ENCODE results near the gene KCNH6. TPM values are rescaled to one million over a fixed set of nuclear protein-coding genes. Genes with fewer than 3 reads are reported as not detected.

The KCNH6 gene
- total RNA-seq, 1 donor from 2014 or later: 4.4 TPM

DNA sequence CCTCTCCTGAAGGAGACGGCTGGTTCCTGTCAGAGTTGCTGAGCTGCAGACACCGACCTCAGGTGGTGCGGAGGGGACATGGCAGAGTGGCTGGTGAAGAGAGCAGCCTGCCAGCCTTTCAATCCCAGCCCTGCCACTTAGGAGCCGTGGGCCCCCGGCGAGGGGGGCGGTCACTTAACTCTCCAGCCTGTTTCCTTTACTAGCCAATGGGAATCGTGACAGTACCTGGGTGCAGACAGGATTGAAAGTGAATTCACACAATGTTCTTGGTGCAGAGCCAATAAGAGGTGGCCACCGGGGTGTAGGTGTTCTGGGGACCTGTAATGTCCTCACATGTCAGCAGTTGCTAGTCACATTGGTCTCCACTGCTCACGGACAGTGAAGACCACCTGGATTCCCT is 32.8 kb upstream of the KCNH6 start:
- DNase-seq (ENCODE audit: extremely low spot score, unreplicated experiment): no peak
- H3K27ac Mint-ChIP-seq: no peak overlapping the region
- H3K36me3 Mint-ChIP-seq: no peaks in the 10 kb centered on the region
- H3K4me3 Mint-ChIP-seq: no peak overlapping the region
- no peaks in the 10 kb centered on the region for H3K4me1 Mint-ChIP-seq (ENCODE audit: unreplicated experiment)
- H3K9me3 Mint-ChIP-seq: no peaks in the 10 kb centered on the region
- TF ChIP-seq, protein P1, sequence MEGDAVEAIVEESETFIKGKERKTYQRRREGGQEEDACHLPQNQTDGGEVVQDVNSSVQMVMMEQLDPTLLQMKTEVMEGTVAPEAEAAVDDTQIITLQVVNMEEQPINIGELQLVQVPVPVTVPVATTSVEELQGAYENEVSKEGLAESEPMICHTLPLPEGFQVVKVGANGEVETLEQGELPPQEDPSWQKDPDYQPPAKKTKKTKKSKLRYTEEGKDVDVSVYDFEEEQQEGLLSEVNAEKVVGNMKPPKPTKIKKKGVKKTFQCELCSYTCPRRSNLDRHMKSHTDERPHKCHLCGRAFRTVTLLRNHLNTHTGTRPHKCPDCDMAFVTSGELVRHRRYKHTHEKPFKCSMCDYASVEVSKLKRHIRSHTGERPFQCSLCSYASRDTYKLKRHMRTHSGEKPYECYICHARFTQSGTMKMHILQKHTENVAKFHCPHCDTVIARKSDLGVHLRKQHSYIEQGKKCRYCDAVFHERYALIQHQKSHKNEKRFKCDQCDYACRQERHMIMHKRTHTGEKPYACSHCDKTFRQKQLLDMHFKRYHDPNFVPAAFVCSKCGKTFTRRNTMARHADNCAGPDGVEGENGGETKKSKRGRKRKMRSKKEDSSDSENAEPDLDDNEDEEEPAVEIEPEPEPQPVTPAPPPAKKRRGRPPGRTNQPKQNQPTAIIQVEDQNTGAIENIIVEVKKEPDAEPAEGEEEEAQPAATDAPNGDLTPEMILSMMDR (conservative IDR thresholded peaks at IDR 0.05): no peak
- H3K27me3 Mint-ChIP-seq: peaks cover 21% of the 10 kb centered on the region

DNA sequence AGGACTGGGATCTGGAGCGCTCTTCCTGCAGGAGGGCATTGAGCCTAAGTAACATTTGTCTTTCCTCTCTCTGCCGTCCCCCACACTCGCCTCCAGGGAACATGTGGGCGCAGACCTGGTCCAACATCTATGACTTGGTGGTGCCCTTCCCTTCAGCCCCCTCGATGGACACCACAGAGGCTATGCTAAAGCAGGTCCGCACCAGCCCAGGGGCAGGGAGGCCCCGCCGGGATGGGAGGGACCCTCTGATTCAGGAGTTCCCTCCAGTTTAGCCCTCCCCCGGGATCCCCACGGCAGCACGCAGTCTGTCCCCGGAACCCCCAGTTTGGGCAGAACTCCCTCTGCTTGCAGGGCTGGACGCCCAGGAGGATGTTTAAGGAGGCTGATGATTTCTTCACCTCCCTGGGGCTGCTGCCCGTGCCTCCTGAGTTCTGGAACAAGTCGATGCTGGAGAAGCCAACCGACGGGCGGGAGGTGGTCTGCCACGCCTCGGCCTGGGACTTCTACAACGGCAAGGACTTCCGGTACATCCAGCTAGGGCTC is 32.2 kb upstream of the KCNH6 start:
- Mint-ChIP-seq H3K4me3 (no peak overlapping the region), H3K27ac (no peak overlapping the region), H3K4me1 (ENCODE audit: unreplicated experiment) (no peaks in the 10 kb centered on the region), H3K27me3 (peaks cover 21% of the 10 kb centered on the region), H3K36me3 (no peaks in the 10 kb centered on the region), H3K9me3 (no peaks in the 10 kb centered on the region)
- TF ChIP-seq, protein P1 (conservative IDR thresholded peaks at IDR 0.05): no peak
- DNase-seq (ENCODE audit: extremely low spot score, unreplicated experiment): no peak

DNA sequence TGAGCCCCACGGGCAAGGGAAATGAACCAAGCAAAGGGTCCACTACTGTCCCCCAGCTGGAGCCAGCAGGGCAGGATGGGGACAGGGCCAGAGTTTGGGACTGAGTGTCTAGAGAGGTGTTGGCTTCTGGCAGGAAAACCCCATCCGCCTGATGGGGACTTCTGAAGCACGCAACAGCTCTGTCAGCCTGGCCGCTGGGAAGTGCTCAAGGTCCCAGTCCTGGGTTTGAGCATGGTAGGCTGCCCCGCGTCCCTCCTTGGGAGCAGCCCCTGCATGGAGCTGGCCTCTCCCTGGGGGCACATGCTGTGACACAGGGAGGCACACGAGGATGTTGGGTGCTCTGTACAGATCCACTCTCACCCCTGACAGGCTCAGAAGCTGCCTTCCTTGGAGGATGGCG is 31.7 kb upstream of the KCNH6 start:
- H3K9me3 Mint-ChIP-seq: no peaks in the 10 kb centered on the region
- TF ChIP-seq, protein P1 (conservative IDR thresholded peaks at IDR 0.05): no peak
- H3K4me1 Mint-ChIP-seq (ENCODE audit: unreplicated experiment): no peaks in the 10 kb centered on the region
- H3K4me3 Mint-ChIP-seq: no peak overlapping the region
- no peaks in the 10 kb centered on the region for H3K36me3 Mint-ChIP-seq
- no peak overlapping the region for H3K27ac Mint-ChIP-seq
- DNase-seq (ENCODE audit: extremely low spot score, unreplicated experiment): no peak
- peaks cover 21% of the 10 kb centered on the region for H3K27me3 Mint-ChIP-seq

- H3K4me3 Mint-ChIP-seq: no peak overlapping the region
- peaks cover 21% of the 10 kb centered on the region for H3K27me3 Mint-ChIP-seq
- H3K36me3 Mint-ChIP-seq: no peaks in the 10 kb centered on the region
- no peaks in the 10 kb centered on the region for H3K9me3 Mint-ChIP-seq
- TF ChIP-seq, protein P1 (conservative IDR thresholded peaks at IDR 0.05): no peak
- H3K4me1 Mint-ChIP-seq (ENCODE audit: unreplicated experiment): no peaks in the 10 kb centered on the region
- no peak overlapping the region for H3K27ac Mint-ChIP-seq
- no peak for DNase-seq (ENCODE audit: extremely low spot score, unreplicated experiment)
Measured at GRCh38 chr17:63491977-63492618, 31.1 kb upstream of the KCNH6 start.

GRCh38 chr17:63492940-63493339 is 30.2 kb upstream of the KCNH6 start:
- Mint-ChIP-seq H3K36me3 (no peaks in the 10 kb centered on the region), H3K9me3 (no peaks in the 10 kb centered on the region), H3K27ac (no peak overlapping the region), H3K4me3 (no peak overlapping the region), H3K27me3 (peaks cover 18% of the 10 kb centered on the region), H3K4me1 (ENCODE audit: unreplicated experiment) (no peaks in the 10 kb centered on the region)
- TF ChIP-seq, protein P1 (conservative IDR thresholded peaks at IDR 0.05): no peak
- no peak for DNase-seq (ENCODE audit: extremely low spot score, unreplicated experiment)

Measured in type B pancreatic cell (in vitro differentiated cells).